IPS-18c (cell line): ENCODE measurements around the gene TOR1AIP2.
A peak's percentile ranks its signal among the peaks of the same experiment; 100 is the strongest.
"Not testable (repeated sequence)": the region's sequence is repeated elsewhere in the genome, so short reads cannot be mapped to it uniquely, and the experiment has no call there.

Experiments used
- H3K4me3 ChIP-seq: 2 replicates; pipeline ENCODE4 v1.7.0; 2013; ENCODE audit warnings: low read depth, mild to moderate bottlenecking, low read length, moderate library complexity; ENCODE audit not compliant: insufficient read depth
- H3K9me3 ChIP-seq: one replicate; pipeline ENCODE4 v1.6.1; 2013; ENCODE audit warnings: mild to moderate bottlenecking, low read length, moderate library complexity; ENCODE audit not compliant: control insufficient read depth, insufficient read depth

The TOR1AIP2 gene

GRCh38 chr1:179817056-179817455 is 60.5 kb downstream of the TOR1AIP2 start:
- Histone ChIP-seq H3K4me3 (no peak overlapping the region), H3K9me3 (peaks cover 3% of the 10 kb centered on the region)

DNA sequence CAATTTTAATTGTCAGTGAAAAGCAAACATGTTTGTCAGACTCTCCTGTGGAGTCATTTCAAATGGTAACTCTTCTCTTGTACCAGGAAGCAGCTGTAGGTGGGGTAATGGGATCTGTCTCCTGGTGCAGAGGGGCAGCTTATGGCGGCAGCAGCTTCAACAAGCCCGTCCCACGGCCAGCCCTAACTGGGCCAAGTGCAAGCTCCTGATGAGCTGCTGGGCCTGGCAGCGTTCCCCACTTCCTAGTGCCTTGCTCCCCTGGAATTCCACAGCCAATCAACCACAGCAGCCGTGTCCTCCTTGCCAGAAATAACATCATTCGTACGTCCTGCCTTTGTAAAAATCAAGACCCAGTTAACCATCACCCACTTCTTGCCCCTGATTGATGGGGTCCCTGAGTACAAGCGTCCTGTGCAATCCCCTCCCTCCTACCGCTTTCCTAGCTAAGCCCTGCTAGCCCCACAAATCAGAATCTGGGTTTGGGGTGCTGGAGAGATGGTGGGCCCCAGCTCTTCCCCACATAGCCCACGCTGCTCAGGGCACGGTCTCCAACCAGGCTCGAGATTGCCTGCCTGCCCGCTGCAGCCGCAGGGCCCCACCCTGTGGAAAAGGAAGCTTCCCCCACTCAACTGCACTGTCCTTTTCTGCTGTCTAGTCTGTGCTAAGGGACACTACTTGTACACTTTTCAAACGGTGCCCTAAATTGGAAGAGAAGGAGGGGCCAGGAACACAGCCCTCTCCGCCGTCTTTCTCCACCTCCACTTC is 61.2 kb downstream of the TOR1AIP2 start:
- Histone ChIP-seq H3K4me3 (no peak overlapping the region), H3K9me3 (peaks cover 3% of the 10 kb centered on the region)

DNA sequence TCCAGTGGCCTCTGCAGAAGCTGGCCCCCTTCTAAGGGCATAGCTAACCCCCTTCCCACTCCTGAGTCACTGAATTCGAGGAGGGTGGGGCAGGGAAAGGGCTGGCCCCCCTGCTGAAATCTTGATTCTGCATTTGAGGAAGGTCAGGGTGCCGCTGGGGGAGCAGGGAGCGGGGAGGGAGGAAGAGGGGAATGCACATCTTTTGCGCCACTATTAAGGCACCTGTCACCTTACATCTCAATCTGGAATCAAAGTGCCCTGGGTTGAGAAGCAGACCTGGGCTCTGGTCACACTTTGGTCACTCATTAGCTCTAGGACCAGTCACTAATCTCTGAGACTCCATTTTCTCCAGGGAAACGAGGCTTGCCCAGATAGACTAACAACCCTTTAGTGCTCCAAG is 62.0 kb downstream of the TOR1AIP2 start:
- H3K4me3 ChIP-seq: peak overlapping the region; percentile 71; the same call in 1 of the 2 replicates
- peaks cover 3% of the 10 kb centered on the region for H3K9me3 ChIP-seq

DNA sequence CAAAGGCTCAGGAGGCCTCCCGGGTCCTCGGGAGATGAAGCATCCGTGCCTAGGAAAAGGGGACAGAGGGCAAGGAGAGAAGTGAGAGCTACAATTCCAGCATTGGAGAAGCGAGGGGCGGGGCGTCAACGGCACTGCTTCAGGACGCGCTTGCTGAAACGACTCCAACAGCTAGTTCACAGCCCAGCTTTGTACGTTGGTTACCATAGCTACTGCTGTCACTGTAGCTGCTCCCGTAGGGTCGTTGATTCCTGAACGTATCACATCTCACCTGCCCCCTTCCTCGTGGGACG is 63.1 kb downstream of the TOR1AIP2 start:
- peaks cover 3% of the 10 kb centered on the region for H3K9me3 ChIP-seq
- H3K4me3 ChIP-seq: peak overlapping the region; percentile 71

GRCh38 chr1:179813626-179814545 is 63.7 kb downstream of the TOR1AIP2 start:
- Histone ChIP-seq H3K4me3 (peak overlapping the region; percentile 71), H3K9me3 (peaks cover 3% of the 10 kb centered on the region)

DNA sequence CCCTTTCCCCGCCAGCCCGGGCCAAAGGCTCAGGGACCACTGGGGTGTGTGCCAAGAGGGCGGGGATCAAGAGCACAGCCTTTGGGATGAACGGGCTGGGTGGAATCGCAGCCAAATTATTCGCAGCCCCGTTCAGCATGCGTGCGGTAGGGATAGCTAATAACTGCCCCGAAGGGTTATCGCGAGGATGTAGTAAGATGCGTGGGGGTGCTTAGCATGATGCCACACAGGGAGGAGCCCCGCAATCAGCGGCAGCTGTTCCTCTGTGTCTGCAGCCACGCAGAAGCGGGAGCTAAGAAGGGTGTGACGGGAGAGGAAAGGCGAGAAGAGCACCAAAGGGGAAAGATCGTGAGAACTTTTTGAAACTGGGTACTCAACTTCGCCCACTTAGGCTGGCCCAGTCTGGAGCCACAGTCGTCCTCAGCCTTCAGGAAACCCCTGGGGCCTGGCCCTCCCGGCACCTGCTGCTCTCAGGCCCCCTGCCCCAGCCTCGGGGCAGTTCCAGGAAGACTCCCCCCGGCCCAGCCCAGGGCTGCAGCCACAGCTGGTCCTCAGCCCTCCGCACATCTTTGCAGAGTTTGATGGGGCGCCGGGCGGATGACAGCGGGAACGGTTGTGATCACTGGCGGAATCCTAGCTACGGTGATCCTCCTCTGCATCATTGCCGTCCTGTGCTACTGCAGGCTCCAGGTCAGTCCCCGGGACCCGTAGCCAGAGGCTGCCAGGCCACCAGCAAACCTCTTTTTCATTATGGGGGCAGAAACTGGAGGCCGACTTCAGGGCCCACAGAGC is 64.9 kb downstream of the TOR1AIP2 start:
- peaks cover 3% of the 10 kb centered on the region for H3K9me3 ChIP-seq
- H3K4me3 ChIP-seq: no peak overlapping the region

GRCh38 chr1:179810367-179810715 is 67.3 kb downstream of the TOR1AIP2 start:
- H3K4me3 ChIP-seq: no peak overlapping the region
- peaks cover 3% of the 10 kb centered on the region for H3K9me3 ChIP-seq

DNA sequence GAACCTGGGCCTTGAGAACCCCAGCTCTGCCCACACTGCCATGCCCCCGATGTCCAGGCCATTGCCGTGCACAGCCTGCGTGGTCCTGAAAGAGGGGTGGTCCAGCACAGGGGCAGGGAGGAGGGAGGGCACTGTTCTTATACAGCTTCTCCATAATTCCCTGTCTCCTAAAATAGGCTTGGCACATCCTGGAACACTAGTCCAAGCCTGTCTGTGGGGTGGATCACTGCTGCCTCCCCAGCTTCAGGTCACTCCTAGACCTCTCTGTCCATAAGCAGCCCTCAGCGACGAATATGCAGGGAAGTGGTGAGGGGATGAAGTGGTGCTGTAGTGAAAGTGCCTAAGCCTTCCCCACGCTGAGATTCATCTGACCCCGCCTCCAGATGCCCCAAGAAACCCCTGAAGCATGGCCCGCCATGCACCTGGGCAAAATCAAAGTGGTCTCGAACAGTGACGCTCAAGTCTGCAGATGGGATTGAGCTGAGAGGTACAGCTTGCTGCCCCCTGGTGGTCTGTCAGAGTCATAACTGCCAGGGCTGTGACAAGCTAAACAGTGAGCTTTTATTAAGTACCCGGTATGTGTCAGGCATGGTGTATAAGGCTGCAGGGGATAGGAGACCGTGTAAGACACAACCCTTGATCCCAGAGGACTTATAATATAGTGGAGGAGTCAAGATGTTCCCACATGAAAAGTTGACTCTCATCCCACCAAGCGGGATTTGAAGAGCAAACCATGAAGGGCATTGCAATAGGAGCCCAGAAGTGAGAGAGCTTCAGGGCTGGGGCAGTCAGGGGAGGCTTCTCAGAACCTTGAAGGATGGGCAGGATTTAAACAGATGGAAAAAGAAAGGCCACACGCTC is 67.9 kb downstream of the TOR1AIP2 start:
- Histone ChIP-seq H3K9me3 (peaks cover 2% of the 10 kb centered on the region), H3K4me3 (no peak overlapping the region)

DNA sequence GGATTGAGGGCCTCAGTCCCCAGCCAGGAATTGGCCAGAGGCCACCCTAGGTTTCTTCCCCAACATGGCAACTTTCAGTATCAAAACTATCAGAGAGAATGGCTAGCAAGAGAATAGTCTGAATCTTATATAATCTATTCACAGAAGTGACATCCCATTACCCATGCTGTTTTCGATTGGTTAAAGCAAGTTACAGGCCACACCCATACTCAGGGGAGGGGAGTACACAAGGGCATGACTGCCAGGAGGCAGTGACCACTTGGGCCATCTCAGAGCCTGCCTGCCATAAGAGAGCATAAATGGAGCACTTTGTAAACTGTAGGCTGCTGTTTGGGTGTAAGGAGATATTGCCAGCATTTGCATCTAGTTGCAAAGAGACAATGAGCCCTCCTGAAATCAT is 69.1 kb downstream of the TOR1AIP2 start:
- H3K4me3 ChIP-seq: no peak overlapping the region
- no peaks in the 10 kb centered on the region for H3K9me3 ChIP-seq

DNA sequence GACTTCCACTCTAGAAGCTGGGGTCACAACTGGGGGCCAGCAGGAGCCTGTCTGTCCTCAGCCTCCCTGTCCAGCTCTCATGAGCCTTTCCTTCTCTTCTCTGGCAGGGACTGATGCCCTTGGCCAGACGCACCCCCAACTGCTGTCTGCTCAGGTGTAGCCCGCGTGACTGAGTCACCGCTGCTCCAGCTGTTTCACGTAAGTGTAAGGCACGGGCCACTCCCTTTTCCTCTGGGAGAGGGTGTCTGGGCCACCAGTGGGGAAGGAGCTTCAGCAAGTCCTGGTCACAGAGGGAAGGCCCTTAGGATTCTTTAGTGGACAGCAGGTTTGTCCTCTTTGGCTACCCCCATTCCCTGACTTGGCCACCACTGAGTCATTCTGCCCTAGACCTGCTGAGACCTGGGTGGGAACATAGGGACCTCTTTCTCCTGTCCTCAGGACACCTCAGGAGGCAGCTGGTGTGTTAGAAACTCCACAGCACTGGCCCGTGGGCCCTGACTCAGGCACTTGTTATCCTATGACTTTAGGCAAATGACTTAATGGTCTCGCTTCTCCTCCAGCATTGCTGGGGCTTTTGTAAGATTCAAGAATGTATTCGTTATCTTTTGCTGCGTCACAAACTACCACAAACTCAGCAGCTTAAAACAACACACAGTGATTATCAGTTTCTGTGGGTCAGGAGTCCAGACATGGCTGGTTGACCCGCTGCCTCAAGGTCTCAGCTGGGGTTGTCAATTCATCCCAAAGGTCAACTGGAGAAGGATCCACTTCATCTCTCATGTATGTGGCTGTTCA is 69.7 kb downstream of the TOR1AIP2 start:
- Histone ChIP-seq H3K9me3 (no peaks in the 10 kb centered on the region), H3K4me3 (no peak overlapping the region)

DNA sequence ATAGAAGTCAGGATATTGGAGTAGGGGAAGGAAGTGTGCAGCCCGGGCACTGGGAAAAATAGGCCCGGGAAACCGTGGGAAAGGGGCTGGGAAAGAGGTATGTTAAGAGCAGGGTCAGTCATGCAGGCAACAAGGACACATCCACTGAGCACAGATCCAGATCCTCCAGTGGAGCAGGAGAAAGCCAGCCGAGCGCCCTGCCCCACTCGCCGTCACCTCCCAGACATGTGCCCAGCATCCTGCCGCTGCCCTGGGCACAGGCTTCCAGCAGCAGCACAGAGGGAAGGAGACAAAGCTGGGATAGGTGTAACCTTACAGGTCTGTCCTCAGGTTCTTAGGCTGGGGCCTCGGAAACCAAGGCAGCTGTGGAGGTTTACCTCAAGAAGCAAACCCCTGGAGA is 70.3 kb downstream of the TOR1AIP2 start:
- Histone ChIP-seq H3K4me3 (no peak overlapping the region), H3K9me3 (no peaks in the 10 kb centered on the region)

GRCh38 chr1:179806333-179806732 is 71.3 kb downstream of the TOR1AIP2 start:
- Histone ChIP-seq H3K9me3 (no peaks in the 10 kb centered on the region), H3K4me3 (no peak overlapping the region)

GRCh38 chr1:179805291-179806195 is 72.1 kb downstream of the TOR1AIP2 start:
- no peaks in the 10 kb centered on the region for H3K9me3 ChIP-seq
- H3K4me3 ChIP-seq: no peak overlapping the region

GRCh38 chr1:179804417-179804816 is 73.2 kb downstream of the TOR1AIP2 start:
- not testable (repeated sequence) for H3K4me3 ChIP-seq, H3K9me3 ChIP-seq

DNA sequence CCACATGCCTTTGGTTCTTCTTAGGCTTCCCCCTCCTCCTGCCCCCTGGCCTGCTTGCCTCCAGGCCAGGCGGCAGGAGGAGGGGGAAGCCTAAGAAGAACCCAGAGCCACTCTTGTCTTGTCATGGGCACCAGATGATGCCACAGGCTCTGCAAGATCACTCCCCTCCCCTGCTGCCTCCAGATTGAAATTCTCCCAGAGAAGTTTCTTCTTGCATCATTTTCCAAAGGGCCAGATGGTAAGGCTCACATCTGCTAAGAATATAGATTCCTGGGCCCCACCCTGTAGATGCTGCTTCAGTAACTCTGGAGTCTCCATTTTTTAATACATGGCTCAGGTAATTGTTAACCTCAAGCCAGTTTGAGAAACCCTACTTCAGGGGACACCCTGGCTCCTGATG is 73.7 kb downstream of the TOR1AIP2 start:
- no peak overlapping the region for H3K4me3 ChIP-seq
- H3K9me3 ChIP-seq: peaks cover 2% of the 10 kb centered on the region
